SH-SY5Y (cell line): ENCODE data around the gene NLRC3.

Experiments
- GATA2 ChIP-seq: IDR thresholded peaks from 2 replicates; pipeline ENCODE4 v1.6.1; 2011; ENCODE audit warnings: mild to moderate bottlenecking, low read depth, low read length
- GATA3 ChIP-seq: IDR thresholded peaks from 2 replicates; pipeline ENCODE4 v1.6.1; 2011; ENCODE audit warnings: low read depth, mild to moderate bottlenecking, low read length, moderate library complexity

GRCh38 chr16:3611146-3611975, 34.2 kb upstream of the NLRC3 start, which contains the start of gene SLX4:
- TF ChIP-seq GATA2 (no peak; the same call in 1 of the 2 replicates), GATA3 (no peak)
